Activated CD4-positive, alpha-beta T cell treated with anti-CD3 and anti-CD28 coated beads for 24 hours (primary cell): ENCODE data around the gene AKNA.
A peak's percentile ranks its signal among the peaks of the same experiment; 100 is the strongest.

Experiments
- DNase-seq, 2 donors: peaks; one replicate each; pipeline ENCODE4 v3.0.0-alpha.2; 2020; ENCODE audit warnings: low read depth in 2 of 2

AKNA gene

DNA sequence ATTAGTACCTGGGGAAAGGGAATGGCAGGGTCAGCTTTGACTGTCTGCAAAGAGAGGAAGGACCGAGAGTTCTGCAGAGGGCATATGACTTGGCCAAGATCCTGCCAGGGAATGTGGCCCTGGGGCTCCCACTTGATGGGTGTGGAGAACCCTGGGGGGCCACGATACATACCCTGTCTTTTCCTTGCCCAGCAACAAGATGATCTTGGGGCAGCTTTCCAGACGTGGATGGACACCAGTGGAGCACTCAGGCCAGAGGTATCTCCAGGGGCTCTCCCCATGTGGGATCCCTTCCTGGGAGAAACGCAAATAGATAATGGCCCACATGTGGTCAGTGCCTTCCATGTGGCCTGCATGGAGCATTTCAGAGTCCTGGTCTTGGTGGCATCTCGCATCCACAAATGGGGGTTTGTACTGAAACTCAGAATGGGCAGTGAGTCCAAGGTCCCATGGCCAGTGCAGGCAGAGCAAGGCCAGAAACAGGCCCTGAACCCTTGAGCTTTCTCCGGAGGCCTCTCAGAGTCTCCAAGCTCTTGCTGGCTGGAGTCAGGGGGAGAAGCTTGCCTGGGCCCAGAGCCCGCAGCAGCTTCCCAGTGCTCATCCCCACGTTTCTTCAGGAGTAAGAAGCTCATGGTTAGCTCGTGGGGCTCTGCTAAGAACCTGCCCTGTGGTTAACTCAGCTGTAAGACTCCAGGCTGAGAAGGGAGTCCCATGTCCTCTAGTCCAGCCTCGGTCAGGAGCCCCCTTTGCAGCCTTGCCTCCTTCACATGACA, 83.2 kb downstream of the AKNA start:
- no peak for DNase-seq

DNA sequence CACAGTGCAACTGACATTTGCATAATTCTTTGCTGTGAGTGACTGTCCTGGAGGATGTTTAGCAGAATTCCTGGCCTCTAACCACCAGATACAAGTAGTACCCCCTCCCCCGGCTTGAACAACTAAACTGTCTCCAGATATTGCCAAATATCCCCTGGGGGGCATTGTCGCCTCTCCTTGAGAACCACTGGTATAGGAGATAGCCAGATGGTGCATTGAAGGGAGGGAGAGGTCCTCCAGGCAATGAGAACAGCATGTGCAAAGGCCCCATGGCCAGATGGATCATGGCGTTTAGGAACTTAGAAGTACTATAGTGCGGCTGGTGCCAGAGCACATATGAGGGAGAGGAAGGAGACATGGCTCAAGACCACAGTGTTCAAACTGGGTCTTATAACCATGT, 83.8 kb downstream of the AKNA start:
- no peak for DNase-seq

DNA sequence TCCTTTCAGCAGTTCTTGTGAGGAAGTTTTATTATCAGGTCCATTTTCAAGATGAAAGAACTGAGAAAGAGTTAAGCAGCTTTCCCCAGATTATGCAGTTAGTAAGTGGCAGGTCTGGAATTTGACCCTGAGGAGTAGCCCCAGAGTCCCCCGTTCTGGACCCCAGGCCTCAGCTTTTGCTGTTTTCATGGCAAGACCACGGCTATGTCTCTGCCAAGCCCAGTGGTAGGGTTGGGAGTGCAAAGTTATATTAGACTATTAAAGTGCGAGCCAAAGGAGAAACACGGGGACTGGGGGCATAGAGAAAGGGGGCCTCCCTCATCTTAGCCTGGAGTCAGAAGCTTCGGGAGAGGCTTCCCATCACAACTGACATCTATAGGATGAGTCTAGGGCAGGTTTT, 84.2 kb downstream of the AKNA start:
- no peak for DNase-seq

- DNase-seq: no peak
Observed at GRCh38 chr9:114302727-114303126, 85.1 kb downstream of the AKNA start.

DNA sequence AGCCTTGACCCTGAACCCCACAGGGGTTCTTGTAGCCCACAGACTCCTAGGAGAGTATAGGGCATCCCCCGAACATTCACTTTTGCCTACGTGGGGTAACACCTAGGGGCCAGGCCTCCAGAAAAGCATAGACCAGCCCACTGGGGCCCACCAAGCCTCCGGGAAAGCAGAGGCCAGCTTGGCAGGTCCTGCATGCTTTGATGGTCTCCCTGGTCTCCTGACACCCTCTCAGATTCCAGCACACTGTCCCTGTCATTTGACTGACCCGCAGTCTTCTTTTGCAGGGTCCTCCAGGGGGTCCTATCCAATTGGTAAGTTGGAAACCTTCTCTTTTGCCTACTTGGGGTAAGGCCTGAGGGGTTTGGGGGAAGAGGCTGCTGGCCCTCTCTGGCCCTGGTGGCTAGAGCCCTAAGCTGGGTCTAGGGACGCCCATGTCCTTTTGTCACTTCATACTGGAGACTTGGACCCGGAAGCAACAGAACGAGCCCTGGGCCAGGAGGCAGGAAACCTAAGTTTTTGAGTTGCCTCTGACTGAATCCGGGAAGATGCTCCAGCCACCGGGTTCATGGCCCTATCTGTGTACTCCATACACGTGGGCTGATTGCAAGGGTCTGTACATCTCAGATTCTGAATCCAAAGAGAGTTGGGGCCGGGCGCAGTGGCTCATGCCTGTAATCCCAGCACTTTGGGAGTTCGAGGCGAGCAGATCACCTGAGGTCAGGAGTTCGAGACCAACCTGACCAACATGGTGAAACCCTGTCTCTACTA, 85.8 kb downstream of the AKNA start:
- no peak for DNase-seq

DNA sequence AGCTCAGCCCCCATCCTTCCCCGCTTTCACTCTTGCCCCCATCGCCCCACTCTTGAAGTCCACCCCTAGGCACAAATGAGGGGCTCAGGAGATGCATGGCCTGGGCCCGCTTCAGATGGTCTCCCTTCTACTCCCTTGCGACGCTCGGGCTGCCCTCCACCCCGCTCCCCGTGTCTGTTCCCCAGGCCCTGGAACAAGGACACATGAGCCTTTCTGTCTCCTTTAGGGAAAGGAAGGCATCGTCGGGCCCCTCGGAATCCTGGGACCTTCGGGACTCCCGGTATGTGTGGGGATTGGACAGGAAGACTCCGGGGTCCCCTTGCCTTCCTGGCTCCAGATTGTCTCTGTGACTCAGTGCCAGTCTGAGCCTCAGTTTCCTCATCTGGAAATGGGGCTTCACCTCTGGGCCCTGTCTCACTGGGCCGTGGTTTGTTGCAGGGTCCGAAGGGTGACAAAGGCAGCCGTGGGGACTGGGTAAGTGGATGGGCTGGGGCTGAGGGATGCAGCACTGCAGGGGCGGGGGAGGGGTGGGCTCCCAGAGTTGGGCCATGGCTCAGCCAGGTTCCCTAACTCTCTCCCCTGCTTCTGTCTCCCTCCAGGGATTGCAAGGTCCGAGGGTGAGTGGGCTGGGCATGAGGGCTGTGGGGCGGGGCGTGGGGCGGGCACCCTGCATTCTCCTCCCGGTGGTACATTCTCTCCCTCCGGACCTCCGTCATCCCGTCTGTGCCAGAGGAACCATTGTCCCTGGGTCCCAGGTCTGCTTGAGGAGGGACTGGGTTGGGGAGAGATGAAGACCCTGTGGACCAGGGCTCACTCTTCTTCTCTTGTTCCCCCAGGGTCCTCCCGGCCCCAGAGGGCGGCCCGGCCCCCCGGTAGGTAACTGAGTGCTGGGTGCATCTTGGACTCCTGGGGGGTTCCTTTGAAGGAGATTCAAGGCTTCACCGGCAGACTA, 86.7 kb downstream of the AKNA start:
- DNase-seq: no peak

- DNase-seq: no peak
Observed at GRCh38 chr9:114300153-114300845, 87.5 kb downstream of the AKNA start.

GRCh38 chr9:114299286-114300152, 88.3 kb downstream of the AKNA start:
- DNase-seq: no peak

DNA sequence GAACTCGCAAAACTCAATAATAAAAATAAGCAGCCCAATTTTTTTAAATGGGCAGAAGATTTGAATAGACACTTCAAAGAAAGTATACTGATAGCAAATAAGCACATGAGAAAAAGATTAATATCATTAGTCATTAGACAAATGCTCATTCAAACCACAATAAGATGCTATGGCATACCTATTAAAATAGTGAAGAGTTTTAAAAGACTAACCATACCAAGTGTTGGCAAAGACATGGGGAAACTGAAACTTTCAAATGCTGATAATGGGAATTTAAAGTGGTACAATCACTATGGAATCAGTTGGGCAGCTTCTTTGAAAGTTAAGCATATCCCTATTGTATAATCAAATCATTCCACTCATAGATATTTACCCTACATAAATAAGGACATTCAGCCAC, 91.4 kb downstream of the AKNA start:
- no peak for DNase-seq

GRCh38 chr9:114294664-114295063, 93.1 kb downstream of the AKNA start:
- DNase-seq: no peak

DNA sequence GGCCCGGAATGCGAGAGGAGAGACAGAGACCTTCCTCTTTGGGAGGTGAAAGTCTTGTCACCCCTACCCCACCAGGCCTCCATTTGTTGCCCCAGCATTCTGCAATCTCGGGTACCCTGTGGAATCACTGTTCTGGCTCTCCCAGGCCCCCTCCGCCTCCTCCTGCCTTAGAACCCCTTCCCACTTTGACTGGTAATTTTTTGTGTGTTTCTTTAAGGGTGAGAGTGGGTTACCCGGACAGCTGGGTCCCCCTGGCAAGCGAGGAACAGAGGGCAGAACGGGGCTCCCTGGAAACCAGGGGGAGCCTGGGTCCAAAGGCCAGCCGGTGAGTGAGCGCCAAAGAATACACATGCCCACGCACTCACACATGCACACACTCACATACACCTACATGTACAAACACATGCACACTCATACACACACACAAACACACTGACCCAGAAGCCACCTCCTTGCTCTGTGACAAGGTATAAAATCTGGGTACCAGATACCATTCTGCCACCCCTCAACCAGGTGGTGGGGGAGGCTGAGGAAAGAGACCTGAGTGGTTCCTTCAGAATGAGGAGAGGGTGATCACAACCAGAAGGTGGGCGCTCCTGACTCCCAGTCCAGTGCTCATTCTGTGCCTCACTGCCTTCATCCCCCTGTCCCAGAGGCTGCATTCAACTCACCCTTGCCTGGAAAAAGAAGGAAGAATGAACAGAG, 95.7 kb downstream of the AKNA start:
- DNase-seq: no peak

DNA sequence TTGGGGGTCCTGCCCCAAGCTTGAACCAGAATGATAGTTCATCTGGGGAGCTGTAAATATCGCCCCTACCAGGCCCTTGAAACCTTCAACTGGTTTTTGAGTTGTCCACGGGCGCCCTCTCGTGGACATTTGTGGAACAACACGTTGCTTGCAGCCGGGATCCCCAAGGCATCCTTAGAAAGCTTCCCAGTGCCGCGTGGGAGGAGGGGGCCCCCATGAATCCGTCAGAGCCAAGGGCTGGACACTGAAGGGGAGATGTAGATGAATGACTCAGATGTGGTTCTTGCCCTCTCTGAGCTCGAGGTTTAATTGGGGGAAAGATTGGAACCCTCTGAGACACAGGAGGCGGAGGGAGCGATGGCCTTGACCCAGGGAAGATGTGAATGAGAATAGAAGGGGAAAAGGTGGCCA, 96.7 kb downstream of the AKNA start:
- DNase-seq: peak; percentile 57 to 58

DNA sequence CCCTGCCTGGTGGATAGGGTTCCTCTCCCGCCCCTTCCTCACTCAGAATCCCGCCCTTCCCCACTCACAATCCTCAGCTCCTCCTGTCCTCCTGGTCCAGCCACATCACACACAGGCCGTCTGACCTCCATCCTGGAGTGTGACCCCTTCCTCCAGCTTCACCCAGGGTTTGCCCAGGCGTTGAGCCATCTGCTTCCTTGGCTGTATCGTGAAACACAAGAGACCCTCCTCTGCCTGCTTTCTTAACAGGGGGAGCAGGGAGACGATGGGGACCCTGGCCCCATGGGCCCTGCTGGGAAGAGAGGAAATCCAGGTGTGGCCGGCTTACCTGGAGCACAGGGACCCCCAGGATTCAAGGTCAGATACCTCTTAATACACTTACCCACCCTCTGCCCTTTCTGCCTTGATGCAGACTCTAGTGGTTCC, 97.2 kb downstream of the AKNA start:
- no peak for DNase-seq

- DNase-seq: no peak
Observed at GRCh38 chr9:114289571-114290481, 98.0 kb downstream of the AKNA start.

DNA sequence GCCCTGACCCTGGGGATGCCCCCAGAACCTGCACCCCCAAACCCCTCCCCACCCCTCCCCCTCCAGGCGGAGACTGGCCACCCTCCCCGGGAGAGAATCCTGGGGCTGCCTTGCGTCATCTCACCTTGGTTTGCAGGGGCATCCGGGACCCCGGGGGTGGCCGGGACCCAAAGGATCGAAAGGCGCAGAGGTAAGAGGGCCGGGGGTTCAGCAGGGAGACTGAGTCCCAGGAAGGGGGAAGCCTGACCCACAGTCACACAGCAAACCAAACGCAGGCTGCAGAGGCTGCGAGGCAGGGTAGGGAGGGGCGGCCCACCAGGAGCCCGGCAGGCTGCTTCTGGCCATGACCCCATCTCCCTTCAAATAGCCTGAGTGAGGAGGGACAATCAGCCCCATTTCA, 98.7 kb downstream of the AKNA start:
- no peak for DNase-seq

- no peak for DNase-seq
Observed at GRCh38 chr9:114288193-114289091, 99.3 kb downstream of the AKNA start.

- DNase-seq: no peak
Observed at GRCh38 chr9:114287763-114288192, 100.0 kb downstream of the AKNA start.
